GM23338 (cell line): ENCODE measurements around the gene TAF4. TPM values are rescaled to one million over a fixed set of nuclear protein-coding genes. Genes with fewer than 3 reads are reported as not detected.

Source experiments
- ATAC-seq: fragments of 200-7000 bp; cut with Tn5 transposase; 3 replicates; pipeline ENCODE4 v1.9.1; 2020
- DNase-seq: peaks from one replicate; pipeline ENCODE4 v3.0.0-alpha.2; 2015; ENCODE audit warnings: low spot score
- H2AFZ ChIP-seq: fragments of 200-600 bp; sonication (generic); 2 replicates; pipeline ENCODE4 v1.8.0; 2016; ENCODE audit warnings: antibody characterized with exemption, mild to moderate bottlenecking, moderate library complexity
- H3F3A ChIP-seq: fragments of 200-600 bp; sonication (generic); replicated peaks from 2 replicates; pipeline ENCODE4 v1.8.0; 2017; ENCODE audit warnings: antibody characterized with exemption, mixed run types, low read depth
- H3K27ac ChIP-seq: fragments of 200-600 bp; sonication (generic); 2 replicates; pipeline ENCODE4 v1.6.1; 2016; ENCODE audit warnings: low read depth
- H3K27me3 ChIP-seq: fragments of 200-600 bp; sonication (generic); 2 replicates; pipeline ENCODE4 v1.8.0; 2016; ENCODE audit warnings: mild to moderate bottlenecking, mixed run types, moderate library complexity; ENCODE audit not compliant: insufficient read depth
- H3K36me3 ChIP-seq: fragments of 200-600 bp; sonication (generic); 2 replicates; pipeline ENCODE4 v1.8.0; 2016; ENCODE audit warnings: mild to moderate bottlenecking; ENCODE audit not compliant: insufficient read depth
- H3K4me1 ChIP-seq: fragments of 200-600 bp; sonication (generic); 2 replicates; pipeline ENCODE4 v1.8.0; 2016; ENCODE audit warnings: mild to moderate bottlenecking, moderate library complexity; ENCODE audit not compliant: insufficient read depth
- H3K4me2 ChIP-seq: fragments of 200-600 bp; sonication (generic); 2 replicates; pipeline ENCODE4 v1.7.1; 2017; ENCODE audit warnings: mixed run types
- H3K4me3 ChIP-seq: fragments of 200-600 bp; sonication (generic); 2 replicates; pipeline ENCODE4 v1.6.1; 2016; ENCODE audit warnings: mixed run types
- H3K79me2 ChIP-seq: fragments of 200-600 bp; sonication (generic); replicated peaks from 2 replicates; pipeline ENCODE4 v1.8.0; 2017; ENCODE audit warnings: mild to moderate bottlenecking; ENCODE audit not compliant: insufficient read depth
- H3K9me2 ChIP-seq: fragments of 200-600 bp; sonication (generic); 2 replicates; pipeline ENCODE4 v1.8.0; 2017; ENCODE audit not compliant: insufficient read depth
- H4K20me1 ChIP-seq: fragments of 200-600 bp; sonication (generic); replicated peaks from 2 replicates; pipeline ENCODE4 v1.8.0; 2017; ENCODE audit warnings: mild to moderate bottlenecking; ENCODE audit not compliant: insufficient read depth
- H3K27ac Mint-ChIP-seq: 2 replicates; pipeline ENCODE4 v1.8.0; 2020; ENCODE audit warnings: inconsistent platforms, mild to moderate bottlenecking, moderate library complexity, mixed read lengths
- H3K27me3 Mint-ChIP-seq: 3 replicates; pipeline ENCODE4 v1.8.0; 2022; ENCODE audit warnings: low read depth, mild to moderate bottlenecking, moderate library complexity, mixed read lengths, inconsistent platforms; ENCODE audit not compliant: insufficient read depth, poor library complexity
- H3K36me3 Mint-ChIP-seq: 3 replicates; pipeline ENCODE4 v1.8.0; 2021; ENCODE audit warnings: low read depth, mild to moderate bottlenecking, inconsistent platforms, moderate library complexity, mixed read lengths
- H3K4me1 Mint-ChIP-seq: 3 replicates; pipeline ENCODE4 v1.8.0; 2020; ENCODE audit warnings: mild to moderate bottlenecking, inconsistent platforms, mixed read lengths
- H3K4me3 Mint-ChIP-seq: 3 replicates; pipeline ENCODE4 v1.8.0; 2021; ENCODE audit warnings: moderate library complexity, mild to moderate bottlenecking, inconsistent platforms, mixed read lengths
- H3K9me3 Mint-ChIP-seq: 3 replicates; pipeline ENCODE4 v1.8.0; 2020; ENCODE audit warnings: moderate library complexity, mild to moderate bottlenecking, inconsistent platforms, mixed read lengths
- CREB1 ChIP-seq: fragments of 250-450 bp; sonication (Bioruptor Pico); IDR thresholded peaks from 2 replicates; pipeline ENCODE4 v1.5.0; 2020; ENCODE audit warnings: low read depth, mild to moderate bottlenecking, moderate library complexity
- ETS1 ChIP-seq: IDR thresholded peaks from 2 replicates; pipeline ENCODE4 v1.6.1; 2016; ENCODE audit warnings: antibody characterized with exemption
- JUNB ChIP-seq: IDR thresholded peaks from one replicate; pipeline ENCODE4 v1.6.1; 2016; ENCODE audit warnings: antibody characterized with exemption; ENCODE audit not compliant: unreplicated experiment
- POLR2AphosphoS5 ChIP-seq: IDR thresholded peaks from 2 replicates; pipeline ENCODE4 v1.6.1; 2016; ENCODE audit warnings: antibody characterized with exemption, low read depth
- REST ChIP-seq: IDR thresholded peaks from one replicate; pipeline ENCODE4 v1.6.1; 2018; ENCODE audit warnings: antibody characterized with exemption; ENCODE audit not compliant: unreplicated experiment
- ZNF331 ChIP-seq: fragments of 250-450 bp; sonication (Bioruptor Pico); IDR thresholded peaks from 2 replicates; pipeline ENCODE4 v1.5.0; 2020; ENCODE audit warnings: low read depth, mild to moderate bottlenecking, moderate library complexity
- ZNF462 ChIP-seq: fragments of 250-450 bp; sonication (Bioruptor Pico); IDR thresholded peaks from 2 replicates; pipeline ENCODE4 v1.5.0; 2020; ENCODE audit warnings: mild to moderate bottlenecking, moderate library complexity
- polyA plus RNA-seq: library from polyadenylated mRNA; unstranded; fragments of >200 nt; fragmentation: Nextera tagmentation; extraction: Ambion mirVana; gene quantifications from 2 replicates; pipeline ENCODE4 v1.2.1, GENCODE V29; 2016
- total RNA-seq: library from RNA; depleted of rRNA; stranded (reverse); fragments of >200 nt; shearing (Covaris generic); gene quantifications from 2 replicates; pipeline ENCODE4 v1.2.3, GENCODE V29; 2014

Gene TAF4
- total and polyA plus RNA-seq, 2 experiments from 2014 or later, result 7.2 to 60.0 TPM

GRCh38 chr20:62066339-62066982 lies 780 bp upstream of the TAF4 start:
- Histone ChIP-seq H3K79me2 (peaks cover 38% of the 10 kb centered on the region), H4K20me1 (peaks cover 23% of the 10 kb centered on the region), H3K36me3 (no peaks in the 10 kb centered on the region), H3K4me1 (peaks cover 27% of the 10 kb centered on the region), H3K27ac (peak overlapping the region; percentile 98), H3F3A (peaks cover 5% of the 10 kb centered on the region; the same call in 1 of the 2 replicates), H3K4me3 (peak overlapping the region; percentile 74), H2AFZ (peak overlapping the region; percentile 39; the same call in 1 of the 2 replicates), H3K9me2 (no peaks in the 10 kb centered on the region), H3K27me3 (no peaks in the 10 kb centered on the region), H3K4me2 (peak overlapping the region; percentile 89)
- DNase-seq (peak; percentile 87), ATAC-seq (peak; percentile 61)
- H3K27me3 Mint-ChIP-seq, result peaks cover 16% of the 10 kb centered on the region
- H3K4me1 Mint-ChIP-seq, result peaks cover 31% of the 10 kb centered on the region
- peak overlapping the region; percentile 96 for H3K27ac Mint-ChIP-seq
- peaks cover 13% of the 10 kb centered on the region for H3K36me3 Mint-ChIP-seq
- peak overlapping the region; percentile 87 for H3K4me3 Mint-ChIP-seq
- peaks cover 12% of the 10 kb centered on the region for H3K9me3 Mint-ChIP-seq
- TF ChIP-seq ZNF331, result no peak
- no peak; the same call in none of the 2 replicates for TF ChIP-seq POLR2AphosphoS5
- no peak for TF ChIP-seq ETS1
- no peak for TF ChIP-seq REST

- Histone ChIP-seq H4K20me1 (peaks cover 36% of the 10 kb centered on the region), H3K4me2 (no peak overlapping the region), H3K9me2 (no peaks in the 10 kb centered on the region), H3F3A (peaks cover 5% of the 10 kb centered on the region; the same call in 1 of the 2 replicates), H3K4me3 (peak overlapping the region; percentile 53; the same call in 1 of the 2 replicates), H3K27me3 (no peaks in the 10 kb centered on the region), H3K4me1 (peaks cover 27% of the 10 kb centered on the region), H3K79me2 (peaks cover 53% of the 10 kb centered on the region), H2AFZ (no peak overlapping the region), H3K27ac (no peak overlapping the region), H3K36me3 (no peaks in the 10 kb centered on the region)
- Mint-ChIP-seq H3K4me1 (peaks cover 37% of the 10 kb centered on the region), H3K27ac (no peak overlapping the region), H3K36me3 (peaks cover 16% of the 10 kb centered on the region), H3K4me3 (peak overlapping the region; percentile 70; the same call in 2 of the 3 replicates), H3K27me3 (peaks cover 19% of the 10 kb centered on the region), H3K9me3 (peaks cover 4% of the 10 kb centered on the region; the same call in 1 of the 3 replicates)
- DNase-seq (no peak), ATAC-seq (no peak)
- TF ChIP-seq JUNB (no peak), CREB1 (no peak), ZNF462 (CRISPR knock-in tag) (no peak)
Measured at GRCh38 chr20:62064770-62065673, 659 bp downstream of the TAF4 start.
